Measurements from ENCODE around the gene PHF1. TPM values are rescaled to one million over a fixed set of nuclear protein-coding genes. Genes with fewer than 3 reads are reported as not detected.

Gene PHF1
- total RNA-seq, 4 donors from 2014 or later, result 75.3 to 109 (median 88.5) TPM

DNA sequence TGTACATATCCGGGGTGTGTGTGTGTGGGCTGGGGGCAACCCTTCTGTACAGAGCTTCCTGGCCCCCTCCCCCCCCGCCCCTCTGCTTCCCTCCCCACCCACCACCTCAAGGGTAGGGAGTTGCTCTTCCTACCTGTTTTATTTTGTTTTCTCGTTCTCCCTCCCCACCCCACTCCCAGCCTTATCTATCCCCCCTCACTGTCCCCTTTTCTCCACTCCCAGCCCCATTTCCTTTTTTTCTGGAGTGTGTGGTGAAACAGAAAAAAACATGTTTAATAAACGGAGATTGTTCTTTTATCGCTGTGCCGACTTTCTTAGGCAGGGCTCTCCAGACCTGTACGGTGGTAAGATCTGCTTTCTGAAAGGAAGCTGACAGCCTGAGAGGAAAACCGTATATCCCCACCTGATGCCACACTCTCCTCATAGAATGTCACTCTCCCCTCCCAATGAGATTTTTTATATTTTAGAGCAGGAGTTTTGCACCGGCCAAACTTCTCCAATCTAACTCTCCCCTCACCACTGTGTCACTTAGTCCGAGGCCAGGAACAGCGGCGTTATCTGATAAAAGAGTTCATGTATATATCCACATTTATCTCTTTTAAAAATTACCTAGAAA lies 42.7 kb downstream of the PHF1 start:
- no peak for DNase-seq
- no peak for TF ChIP-seq POLR2A (IDR thresholded peaks at IDR 0.05)
- TF ChIP-seq, protein P1, sequence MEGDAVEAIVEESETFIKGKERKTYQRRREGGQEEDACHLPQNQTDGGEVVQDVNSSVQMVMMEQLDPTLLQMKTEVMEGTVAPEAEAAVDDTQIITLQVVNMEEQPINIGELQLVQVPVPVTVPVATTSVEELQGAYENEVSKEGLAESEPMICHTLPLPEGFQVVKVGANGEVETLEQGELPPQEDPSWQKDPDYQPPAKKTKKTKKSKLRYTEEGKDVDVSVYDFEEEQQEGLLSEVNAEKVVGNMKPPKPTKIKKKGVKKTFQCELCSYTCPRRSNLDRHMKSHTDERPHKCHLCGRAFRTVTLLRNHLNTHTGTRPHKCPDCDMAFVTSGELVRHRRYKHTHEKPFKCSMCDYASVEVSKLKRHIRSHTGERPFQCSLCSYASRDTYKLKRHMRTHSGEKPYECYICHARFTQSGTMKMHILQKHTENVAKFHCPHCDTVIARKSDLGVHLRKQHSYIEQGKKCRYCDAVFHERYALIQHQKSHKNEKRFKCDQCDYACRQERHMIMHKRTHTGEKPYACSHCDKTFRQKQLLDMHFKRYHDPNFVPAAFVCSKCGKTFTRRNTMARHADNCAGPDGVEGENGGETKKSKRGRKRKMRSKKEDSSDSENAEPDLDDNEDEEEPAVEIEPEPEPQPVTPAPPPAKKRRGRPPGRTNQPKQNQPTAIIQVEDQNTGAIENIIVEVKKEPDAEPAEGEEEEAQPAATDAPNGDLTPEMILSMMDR (IDR thresholded peaks at IDR 0.05), result no peak
- WGBS, 2 donors, result 7 to 10% methylated on average over 12 of the region's 12 CpGs
- Histone ChIP-seq H3K4me3 (replicated peaks in 1 of 3) (peak overlapping the region; percentile 21 to 74 (median 70)), H3K27me3 (no peaks in the 10 kb centered on the region), H3K9me3 (no peaks in the 10 kb centered on the region), H3K4me1 (peaks cover 0 to 15% of the 10 kb centered on the region in 2 donors), H3K27ac (peak overlapping the region in 2 of 3 donors; percentile 37 to 57), H3K36me3 (peaks cover 0 to 8% of the 10 kb centered on the region in 2 donors)
- intact Hi-C loops (cut with DNase I), result no loop called here

DNA sequence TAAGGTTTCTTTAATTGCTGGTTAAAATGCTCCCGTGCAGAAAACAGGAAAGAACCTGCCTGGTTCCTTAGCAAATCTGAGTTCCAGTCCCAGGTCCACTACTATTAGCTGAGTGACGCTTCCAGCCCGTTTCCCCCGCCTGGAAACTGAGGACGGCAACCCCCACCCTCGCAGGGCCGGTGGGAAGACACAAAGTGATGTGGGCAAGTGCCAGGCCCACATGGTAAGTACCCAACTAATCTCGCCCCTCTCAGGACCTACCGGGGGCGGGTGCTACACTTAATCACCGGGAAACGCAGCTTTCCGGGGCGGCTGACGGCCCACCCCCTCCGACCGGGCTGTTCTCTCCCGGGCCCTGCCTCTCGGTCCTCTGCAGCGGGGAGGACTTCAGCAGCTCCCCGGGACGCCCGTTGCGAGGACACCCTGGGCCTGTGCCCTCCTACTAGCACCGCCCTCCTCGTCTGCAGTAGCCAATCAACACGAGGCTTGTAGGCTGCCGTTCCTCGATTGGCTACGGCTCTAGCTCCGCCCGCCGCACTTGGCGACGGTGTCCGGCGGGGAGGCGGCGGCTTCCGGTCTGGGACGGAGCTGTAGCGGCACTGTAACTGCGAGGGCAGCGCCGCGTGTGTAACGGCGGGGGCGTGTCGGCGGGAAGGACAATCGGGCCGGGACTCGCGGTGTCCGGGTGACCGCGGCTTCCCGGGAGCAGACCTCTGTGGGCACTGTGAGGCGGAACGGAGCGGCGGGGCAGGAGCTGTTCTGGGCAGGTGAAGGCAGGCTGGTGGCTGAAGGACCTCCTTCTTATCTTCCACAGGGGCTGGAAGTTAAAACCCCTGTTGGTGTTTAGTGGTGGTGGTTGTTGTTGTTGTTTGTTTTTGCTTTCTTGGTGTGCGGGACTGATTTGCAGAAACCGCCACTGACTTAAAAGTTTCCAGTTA lies 43.5 kb downstream of the PHF1 start, which contains the start of gene ZBTB9:
Gene ZBTB9, plus strand, starts transcription at position 568 of the 938 bp plus-strand sequence. CDS start 525 bp downstream, outside the sequence.
- Histone ChIP-seq H3K27me3 (no peaks in the 10 kb centered on the region), H3K9me3 (no peaks in the 10 kb centered on the region), H3K27ac (peak within 1 kb of the TSS; percentile 37 to 58 (median 57)), H3K4me1 (peaks cover 0 to 15% of the 10 kb centered on the region in 2 donors), H3K36me3 (peaks cover 0 to 8% of the 10 kb centered on the region in 2 donors), H3K4me3 (replicated peaks in 1 of 3) (peak within 1 kb of the TSS; percentile 21 to 74 (median 70))
- TF ChIP-seq POLR2A (IDR thresholded peaks at IDR 0.05), result peak in 1 of 2 donors; percentile 90
- TF ChIP-seq, protein P1 (IDR thresholded peaks at IDR 0.05), result no peak
- peak; percentile 97 for DNase-seq
- intact Hi-C loops (cut with DNase I), result no loop called here
- WGBS, 2 donors, result 0 to 1% methylated on average over 12 to 57 of the region's 65 CpGs

DNA sequence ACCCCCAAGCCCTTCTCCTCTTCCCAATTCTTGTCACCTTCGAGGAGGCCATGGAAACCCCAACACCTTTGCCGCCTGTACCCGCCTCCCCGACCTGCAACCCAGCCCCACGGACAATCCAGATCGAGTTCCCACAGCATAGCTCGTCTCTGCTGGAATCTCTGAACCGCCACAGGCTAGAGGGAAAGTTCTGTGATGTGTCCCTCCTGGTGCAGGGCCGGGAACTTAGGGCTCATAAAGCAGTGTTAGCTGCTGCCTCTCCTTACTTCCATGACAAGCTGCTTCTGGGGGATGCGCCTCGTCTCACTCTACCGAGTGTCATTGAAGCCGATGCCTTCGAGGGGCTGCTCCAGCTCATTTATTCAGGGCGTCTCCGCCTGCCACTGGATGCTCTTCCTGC lies 44.2 kb downstream of the PHF1 start:
- H3K27me3 ChIP-seq, result no peaks in the 10 kb centered on the region
- peaks cover 0 to 15% of the 10 kb centered on the region in 2 donors for H3K4me1 ChIP-seq
- DNase-seq, result no peak
- WGBS, 2 donors, result 40 to 46% methylated on average over 16 of the region's 16 CpGs
- H3K9me3 ChIP-seq, result no peaks in the 10 kb centered on the region
- no peak overlapping the region for H3K27ac ChIP-seq
- peaks cover 0 to 8% of the 10 kb centered on the region in 2 donors for H3K36me3 ChIP-seq
- TF ChIP-seq, protein P1 (IDR thresholded peaks at IDR 0.05), result no peak
- no peak for TF ChIP-seq POLR2A (IDR thresholded peaks at IDR 0.05)
- peak overlapping the region; percentile 21 to 70 (median 61) for H3K4me3 ChIP-seq (replicated peaks in 1 of 3)
- intact Hi-C loops (cut with DNase I), result no loop called here

DNA sequence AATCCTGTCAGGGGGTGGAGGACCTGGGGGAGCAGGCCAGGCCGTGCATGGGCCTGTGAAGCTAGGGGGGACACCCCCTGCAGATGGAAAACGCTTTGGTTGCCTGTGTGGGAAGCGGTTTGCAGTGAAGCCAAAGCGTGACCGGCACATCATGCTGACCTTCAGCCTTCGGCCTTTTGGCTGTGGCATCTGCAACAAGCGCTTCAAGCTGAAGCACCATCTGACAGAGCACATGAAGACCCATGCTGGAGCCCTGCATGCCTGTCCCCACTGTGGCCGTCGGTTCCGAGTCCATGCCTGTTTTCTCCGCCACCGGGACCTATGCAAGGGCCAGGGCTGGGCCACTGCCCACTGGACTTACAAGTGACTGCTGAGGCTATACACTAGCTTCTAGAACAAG lies 45.3 kb downstream of the PHF1 start:
- H3K9me3 ChIP-seq, result no peaks in the 10 kb centered on the region
- H3K27me3 ChIP-seq, result no peaks in the 10 kb centered on the region
- WGBS, 2 donors, result 93% methylated on average over 9 to 11 of the region's 12 CpGs
- no peak overlapping the region for H3K27ac ChIP-seq
- H3K4me3 ChIP-seq (replicated peaks in 1 of 3), result no peak overlapping the region
- no peak for TF ChIP-seq POLR2A (IDR thresholded peaks at IDR 0.05)
- TF ChIP-seq, protein P1 (IDR thresholded peaks at IDR 0.05), result no peak
- peaks cover 0 to 8% of the 10 kb centered on the region in 2 donors for H3K36me3 ChIP-seq
- DNase-seq, result no peak
- H3K4me1 ChIP-seq, result peaks cover 0 to 15% of the 10 kb centered on the region in 2 donors
- intact Hi-C loops (cut with DNase I), result no loop called here
